ENCODE measurements around the gene FGF22.

- TF ChIP-seq CTCF (IDR thresholded peaks at IDR 0.05): no peak
- no peak for TF ChIP-seq POLR2A (IDR thresholded peaks at IDR 0.05)
Observed at GRCh38 chr19:616747-617526, 22.7 kb upstream of the FGF22 start.

Data from esophagus squamous epithelium (tissue), 4 donors.